Uterus (tissue), 4 donors: Measurements from ENCODE around the gene FLRT3. TPM values are rescaled to one million over a fixed set of nuclear protein-coding genes. Genes with fewer than 3 reads are reported as not detected.

Experiments
- DNase-seq, 2 donors: peaks; one replicate each; pipeline ENCODE4 v3.0.0-alpha.2; 2019 to 2020
- H3K27ac ChIP-seq, 2 donors: fragments of 200-600 bp; sonication (generic); 1 replicate in 1 of 2; 2 replicates in 1 of 2; pipeline ENCODE4 v1.5.1; 2016 to 2018
- H3K27me3 ChIP-seq, 2 donors: fragments of 200-600 bp; sonication (generic); one replicate each; pipeline ENCODE4 v1.5.1; 2018 to 2019; ENCODE audit warnings: control low read depth in 1 of 2
- H3K36me3 ChIP-seq, 2 donors: fragments of 200-600 bp; sonication (generic); one replicate each; pipeline ENCODE4 v1.5.1; 2019; ENCODE audit warnings: control low read depth in 1 of 2
- H3K4me1 ChIP-seq, 2 donors: fragments of 200-600 bp; sonication (generic); one replicate each; pipeline ENCODE4 v1.5.1; 2018 to 2019; ENCODE audit warnings: control low read depth in 1 of 2
- H3K4me3 ChIP-seq, 2 donors: fragments of 200-600 bp; sonication (generic); 1 replicate in 1 of 2; 2 replicates in 1 of 2; pipeline ENCODE4 v1.5.1; 2018 to 2019; ENCODE audit warnings: mild to moderate bottlenecking in 1 of 2
- H3K9me3 ChIP-seq, 2 donors: fragments of 200-600 bp; sonication (generic); one replicate each; pipeline ENCODE4 v1.5.1; 2019; ENCODE audit warnings: control low read depth in 1 of 2
- POLR2A ChIP-seq, 2 donors: fragments of 450-650 bp; IDR thresholded peaks; one replicate each; pipeline ENCODE4 v1.6.1; 2016; ENCODE audit warnings: antibody characterized with exemption in 2 of 2, mild to moderate bottlenecking in 1 of 2, moderate library complexity in 1 of 2
- intact Hi-C: fragments of 100-400 bp; cut with DNase I; formaldehyde crosslinking; loops from one replicate; pipeline ENCODE4 v1.15.1; 2023; ENCODE audit warnings: low total_unique reads
- total RNA-seq, 4 donors: library from RNA; depleted of rRNA in 3 of 4; stranded (reverse); fragments of >200 nt in 3 of 4; gene quantifications; one replicate each; pipeline versions ENCODE4 v1.1.0 to v1.2.4, GENCODE V29; 2014 to 2023
- TF ChIP-seq, protein P1 (sequence below), 4 experiments: fragments of 200-600 bp in 2 of 4; fragments of 450-650 bp in 2 of 4; sonication (generic) in 2 of 4; IDR thresholded peaks; one replicate each; pipeline ENCODE4 v1.5.1; 2016 to 2019; ENCODE audit warnings: antibody characterized with exemption in 4 of 4, mild to moderate bottlenecking in 2 of 4, moderate library complexity in 1 of 4
- donor health status: DM: yes; HTN: yes; CAD: no.

FLRT3 gene
- total RNA-seq, 4 donors from 2014 or later, result 1.8 to 14.4 (median 5.2) TPM; not detected in 1

DNA sequence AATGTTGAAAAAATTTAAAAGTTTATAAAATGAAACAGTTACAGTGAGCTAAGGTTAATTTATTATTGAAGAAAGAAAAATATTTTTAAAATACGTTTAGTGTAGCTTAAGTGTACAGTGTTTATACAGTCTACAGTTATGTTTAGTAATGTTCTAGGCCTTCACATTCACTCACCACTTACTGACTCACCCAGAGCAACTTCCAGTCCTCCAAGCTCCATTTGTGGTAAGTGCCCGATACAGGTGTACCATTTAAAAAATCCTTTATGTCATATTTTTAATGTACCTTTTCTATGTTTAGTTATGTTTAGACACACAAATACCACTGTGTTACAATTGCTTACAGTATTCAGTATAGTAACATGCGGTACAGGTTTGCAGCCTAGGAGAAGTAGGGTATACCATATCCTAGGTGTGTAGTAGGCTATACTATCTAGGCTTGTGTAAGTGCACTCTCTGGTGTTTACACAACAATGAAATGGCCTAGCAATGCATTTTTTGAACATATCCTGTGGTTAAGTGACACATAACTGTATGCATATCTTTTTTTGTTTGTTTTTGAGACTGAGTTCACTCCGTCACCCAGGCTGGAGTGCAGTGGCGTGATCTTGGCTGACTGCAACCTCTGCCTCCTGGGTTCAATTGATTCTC, 26.3 kb downstream of the FLRT3 start:
- no peaks in the 10 kb centered on the region for H3K9me3 ChIP-seq
- no peaks in the 10 kb centered on the region for H3K27me3 ChIP-seq
- no peaks in the 10 kb centered on the region for H3K36me3 ChIP-seq
- H3K27ac ChIP-seq, result no peak overlapping the region
- TF ChIP-seq, protein P1, sequence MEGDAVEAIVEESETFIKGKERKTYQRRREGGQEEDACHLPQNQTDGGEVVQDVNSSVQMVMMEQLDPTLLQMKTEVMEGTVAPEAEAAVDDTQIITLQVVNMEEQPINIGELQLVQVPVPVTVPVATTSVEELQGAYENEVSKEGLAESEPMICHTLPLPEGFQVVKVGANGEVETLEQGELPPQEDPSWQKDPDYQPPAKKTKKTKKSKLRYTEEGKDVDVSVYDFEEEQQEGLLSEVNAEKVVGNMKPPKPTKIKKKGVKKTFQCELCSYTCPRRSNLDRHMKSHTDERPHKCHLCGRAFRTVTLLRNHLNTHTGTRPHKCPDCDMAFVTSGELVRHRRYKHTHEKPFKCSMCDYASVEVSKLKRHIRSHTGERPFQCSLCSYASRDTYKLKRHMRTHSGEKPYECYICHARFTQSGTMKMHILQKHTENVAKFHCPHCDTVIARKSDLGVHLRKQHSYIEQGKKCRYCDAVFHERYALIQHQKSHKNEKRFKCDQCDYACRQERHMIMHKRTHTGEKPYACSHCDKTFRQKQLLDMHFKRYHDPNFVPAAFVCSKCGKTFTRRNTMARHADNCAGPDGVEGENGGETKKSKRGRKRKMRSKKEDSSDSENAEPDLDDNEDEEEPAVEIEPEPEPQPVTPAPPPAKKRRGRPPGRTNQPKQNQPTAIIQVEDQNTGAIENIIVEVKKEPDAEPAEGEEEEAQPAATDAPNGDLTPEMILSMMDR (IDR thresholded peaks at IDR 0.05), result no peak
- intact Hi-C loops, result no loop called here
- H3K4me3 ChIP-seq, result no peak overlapping the region
- no peak for DNase-seq
- no peaks in the 10 kb centered on the region for H3K4me1 ChIP-seq

DNA sequence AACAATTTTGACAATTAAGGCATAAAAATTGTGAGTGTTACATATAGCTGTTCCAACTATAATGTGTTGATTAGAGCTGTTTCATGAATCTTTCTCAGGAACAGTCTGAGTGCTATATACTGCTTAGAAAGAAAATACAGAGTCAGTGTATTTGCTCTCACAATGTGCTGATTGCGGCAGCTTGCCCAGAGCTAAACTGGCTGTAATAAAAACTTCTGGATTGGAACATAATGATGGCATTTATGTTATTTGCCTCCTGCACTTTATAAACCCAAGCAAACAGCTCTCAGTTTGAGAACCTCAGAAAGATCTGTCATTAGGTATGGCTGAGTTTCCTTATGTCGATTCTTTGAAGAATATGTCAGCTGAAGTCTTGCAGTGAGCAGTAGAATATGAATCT, 29.5 kb downstream of the FLRT3 start:
- H3K4me1 ChIP-seq, result no peaks in the 10 kb centered on the region
- TF ChIP-seq, protein P1 (IDR thresholded peaks at IDR 0.05), result no peak
- no peak for TF ChIP-seq POLR2A (IDR thresholded peaks at IDR 0.05)
- H3K36me3 ChIP-seq, result no peaks in the 10 kb centered on the region
- H3K27ac ChIP-seq, result no peak overlapping the region
- no peaks in the 10 kb centered on the region for H3K27me3 ChIP-seq
- no peak for DNase-seq
- H3K4me3 ChIP-seq, result no peak overlapping the region
- no peaks in the 10 kb centered on the region for H3K9me3 ChIP-seq
- intact Hi-C loops, result no loop called here

DNA sequence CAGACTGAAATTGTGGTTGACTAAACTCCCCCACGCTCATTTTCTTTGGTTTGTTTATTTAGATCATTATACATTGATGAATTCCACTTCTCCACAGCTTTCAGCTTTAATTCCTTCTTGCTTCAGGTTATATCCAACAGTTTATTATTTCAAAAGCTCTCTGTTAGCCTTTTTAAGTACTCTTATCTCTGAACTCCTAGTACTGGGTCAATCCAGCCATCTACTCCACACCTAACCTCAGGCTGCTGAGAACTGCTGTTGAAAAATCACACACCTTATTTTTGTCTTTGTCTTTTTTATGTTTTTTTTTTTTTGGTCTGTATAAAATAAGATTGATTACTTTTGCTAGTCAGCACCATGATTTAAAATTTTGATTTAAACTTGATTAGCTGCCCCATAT, 32.9 kb downstream of the FLRT3 start:
- Histone ChIP-seq H3K27me3 (no peaks in the 10 kb centered on the region), H3K27ac (no peak overlapping the region), H3K4me3 (no peak overlapping the region), H3K9me3 (no peaks in the 10 kb centered on the region), H3K4me1 (no peaks in the 10 kb centered on the region), H3K36me3 (no peaks in the 10 kb centered on the region)
- no peak for DNase-seq
- TF ChIP-seq, protein P1 (IDR thresholded peaks at IDR 0.05), result no peak
- TF ChIP-seq POLR2A (IDR thresholded peaks at IDR 0.05), result no peak
- intact Hi-C loops, result no loop called here

DNA sequence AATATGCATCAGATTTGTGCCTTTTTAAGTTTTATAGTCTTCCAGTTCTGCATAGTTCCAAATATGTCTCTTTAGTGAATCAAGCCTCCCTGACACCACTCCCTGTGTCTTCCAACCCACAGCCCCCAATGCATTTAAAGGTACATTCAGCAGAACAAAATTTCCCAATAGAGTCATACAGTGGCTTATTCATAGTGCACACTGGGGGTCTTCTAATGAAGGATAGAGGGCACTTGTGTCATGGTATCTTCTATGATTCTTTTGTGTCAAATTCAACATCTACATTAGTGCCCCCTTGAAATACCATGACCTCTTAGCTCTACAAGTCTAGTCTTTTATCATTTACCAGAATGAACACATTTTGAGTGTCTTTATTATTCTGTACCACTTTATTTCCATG, 33.8 kb downstream of the FLRT3 start:
- intact Hi-C loops, result no loop called here
- Histone ChIP-seq H3K27me3 (no peaks in the 10 kb centered on the region), H3K4me3 (no peak overlapping the region), H3K36me3 (no peaks in the 10 kb centered on the region), H3K4me1 (no peaks in the 10 kb centered on the region), H3K27ac (no peak overlapping the region), H3K9me3 (no peaks in the 10 kb centered on the region)
- no peak for TF ChIP-seq POLR2A (IDR thresholded peaks at IDR 0.05)
- TF ChIP-seq, protein P1 (IDR thresholded peaks at IDR 0.05), result no peak
- DNase-seq, result no peak

DNA sequence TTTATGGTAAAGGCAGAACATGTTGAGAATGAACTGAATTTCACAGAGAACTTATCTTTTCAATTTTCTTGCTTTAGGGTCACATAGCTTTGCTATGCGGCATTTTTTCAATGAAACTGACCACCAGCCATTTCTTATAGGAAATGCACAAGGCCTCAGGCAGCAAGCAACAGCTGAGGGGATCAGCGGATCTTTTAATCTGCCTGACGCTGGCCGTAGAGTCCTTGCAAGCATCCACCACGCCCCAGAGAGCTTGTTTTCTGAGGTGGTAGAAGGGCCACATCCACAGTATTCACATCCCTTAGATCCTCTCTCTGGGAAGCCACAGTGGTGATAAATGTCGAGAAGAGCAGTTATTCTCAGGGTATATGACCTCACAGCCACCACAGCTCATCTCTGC, 34.3 kb downstream of the FLRT3 start:
- H3K27ac ChIP-seq, result no peak overlapping the region
- TF ChIP-seq, protein P1 (IDR thresholded peaks at IDR 0.05), result no peak
- no peak for TF ChIP-seq POLR2A (IDR thresholded peaks at IDR 0.05)
- H3K36me3 ChIP-seq, result no peaks in the 10 kb centered on the region
- no peaks in the 10 kb centered on the region for H3K9me3 ChIP-seq
- H3K27me3 ChIP-seq, result no peaks in the 10 kb centered on the region
- H3K4me1 ChIP-seq, result no peaks in the 10 kb centered on the region
- intact Hi-C loops, result no loop called here
- no peak overlapping the region for H3K4me3 ChIP-seq
- no peak for DNase-seq
